Midbrain (tissue), 1 donor: ENCODE data around the gene ADAMTS12.

ENCODE experiments used
- DNase-seq: peaks from one replicate; lab custom pipeline; 2025; lab: John Stamatoyannopoulos, UW

Gene ADAMTS12

GRCh38 chr5:33841891-33842290 is 49.9 kb downstream of the ADAMTS12 start:
- no peak for DNase-seq

- DNase-seq = no peak
These were observed 50.8 kb downstream of the ADAMTS12 start for GRCh38 chr5:33840927-33841547.

GRCh38 chr5:33837301-33837700 is 54.5 kb downstream of the ADAMTS12 start:
- DNase-seq = no peak

GRCh38 chr5:33834334-33834733 is 57.5 kb downstream of the ADAMTS12 start:
- DNase-seq = no peak

GRCh38 chr5:33833237-33833575 is 58.6 kb downstream of the ADAMTS12 start:
- DNase-seq = no peak

- no peak for DNase-seq
These were observed 59.2 kb downstream of the ADAMTS12 start for GRCh38 chr5:33832404-33833236.

GRCh38 chr5:33831041-33831440 is 60.7 kb downstream of the ADAMTS12 start:
- no peak for DNase-seq

GRCh38 chr5:33829430-33829829 is 62.4 kb downstream of the ADAMTS12 start:
- no peak for DNase-seq

GRCh38 chr5:33828626-33829308 is 63.0 kb downstream of the ADAMTS12 start:
- DNase-seq = no peak

- DNase-seq = no peak
These were observed 63.9 kb downstream of the ADAMTS12 start for GRCh38 chr5:33827885-33828284.

GRCh38 chr5:33827018-33827707 is 64.6 kb downstream of the ADAMTS12 start:
- no peak for DNase-seq

GRCh38 chr5:33824516-33825195 is 67.1 kb downstream of the ADAMTS12 start:
- peak; percentile 44 for DNase-seq

GRCh38 chr5:33817301-33817700 is 74.5 kb downstream of the ADAMTS12 start:
- no peak for DNase-seq

GRCh38 chr5:33816791-33817190 is 75.0 kb downstream of the ADAMTS12 start:
- DNase-seq = no peak

- no peak for DNase-seq
These were observed 79.0 kb downstream of the ADAMTS12 start for GRCh38 chr5:33812746-33813145.

- no peak for DNase-seq
These were observed 81.2 kb downstream of the ADAMTS12 start for GRCh38 chr5:33810491-33811120.

GRCh38 chr5:33809936-33810335 is 81.9 kb downstream of the ADAMTS12 start:
- DNase-seq = no peak

- DNase-seq = no peak
These were observed 83.1 kb downstream of the ADAMTS12 start for GRCh38 chr5:33808699-33809098.

GRCh38 chr5:33807771-33808170 is 84.0 kb downstream of the ADAMTS12 start:
- DNase-seq = no peak

GRCh38 chr5:33806738-33807442 is 84.9 kb downstream of the ADAMTS12 start:
- DNase-seq = no peak

GRCh38 chr5:33801292-33801691 is 90.5 kb downstream of the ADAMTS12 start:
- no peak for DNase-seq
